ENCODE results near the gene AFF3. TPM values are rescaled to one million over a fixed set of nuclear protein-coding genes. Genes with fewer than 3 reads are reported as not detected.

AFF3 gene
- total and polyA plus RNA-seq, 2 of the 8 experiments (the other 6 are each of a cell fraction or from before 2014, with no cell fraction given) = 0.27 to 3.0 TPM

- DNase-seq (ENCODE audit: low read depth in 1 of 2, low spot score in 2 of 2) = peak in 1 of 2 experiments; percentile 28
- H4K91ac ChIP-seq (replicated peaks; ENCODE audit: insufficient read length, low read length) = no peak overlapping the region
- WGBS, 2 experiments (ENCODE audit: extremely low coverage in 1 of 2, insufficient coverage in 1 of 2, insufficient read length in 1 of 2, insufficient replicate concordance in 2 of 2, low coverage in 1 of 2, low lambda C conversion rate in 2 of 2, missing lambda C conversion rate in 1 of 2) = 89% methylated on average over 6 of the region's 6 CpGs; no CpG with 5 or more reads in 1 of the 2 experiments
- no peak overlapping the region for H4K8ac ChIP-seq (ENCODE audit: extremely low read depth, insufficient read depth, low read length)
- no peak overlapping the region for H3K4me3 ChIP-seq (ENCODE audit: extremely low read depth in 1 of 4, insufficient read depth in 2 of 4, low read depth in 3 of 4, low read length in 4 of 4)
- H3K9me3 ChIP-seq (ENCODE audit: insufficient read depth in 2 of 2, low read depth in 1 of 2, low read length in 1 of 2) = no peaks in the 10 kb centered on the region
- no peak overlapping the region for H2BK5ac ChIP-seq (ENCODE audit: low read depth, low read length)
- H3K23ac ChIP-seq (ENCODE audit: insufficient read length) = no peak overlapping the region
- no peak overlapping the region for H3K56ac ChIP-seq (replicated peaks; ENCODE audit: insufficient read length, low read depth, low read length)
- no peak overlapping the region for H3K9ac ChIP-seq (replicated peaks in 1 of 4; ENCODE audit: extremely low read depth in 1 of 4, low read depth in 3 of 4, low read length in 3 of 4)
- H2BK120ac ChIP-seq (replicated peaks; ENCODE audit: low read depth, low read length) = no peak overlapping the region
- H3K23me2 ChIP-seq (ENCODE audit: low read depth, low read length) = no peaks in the 10 kb centered on the region
- H3K4ac ChIP-seq (replicated peaks; ENCODE audit: insufficient read length, low read depth, low read length) = no peak overlapping the region
- no peaks in the 10 kb centered on the region for H3K79me1 ChIP-seq (ENCODE audit: low read depth, low read length)
- no peak overlapping the region for H2BK12ac ChIP-seq (ENCODE audit: low read depth, low read length)
- no peaks in the 10 kb centered on the region for H3K27me3 ChIP-seq (replicated peaks in 1 of 4; ENCODE audit: control insufficient read depth in 3 of 4, extremely low read depth in 1 of 4, insufficient read depth in 3 of 4, low read length in 3 of 4)
- H3K79me2 ChIP-seq (ENCODE audit: control insufficient read depth in 1 of 2, insufficient read depth in 2 of 2, low read length in 2 of 2) = no peaks in the 10 kb centered on the region
- no peaks in the 10 kb centered on the region for H3K36me3 ChIP-seq (ENCODE audit: control insufficient read depth in 2 of 4, insufficient read depth in 4 of 4, low read length in 3 of 4)
- H3K4me2 ChIP-seq (ENCODE audit: insufficient read depth in 1 of 2, low read depth in 2 of 2, low read length in 2 of 2) = no peak overlapping the region
- H3K18ac ChIP-seq (ENCODE audit: extremely low read depth, low read length) = no peak overlapping the region
- FAIRE-seq = no peak
- H3K4me1 ChIP-seq (replicated peaks in 1 of 4; ENCODE audit: control insufficient read depth in 3 of 4, insufficient read depth in 4 of 4, low read length in 3 of 4) = no peaks in the 10 kb centered on the region
- no peaks in the 10 kb centered on the region for H4K20me1 ChIP-seq (replicated peaks in 1 of 2; ENCODE audit: control insufficient read depth in 1 of 2, insufficient read depth in 2 of 2, low read length in 2 of 2)
- H3K27ac ChIP-seq (ENCODE audit: low read depth, low read length) = no peak overlapping the region
- H2BK15ac ChIP-seq (ENCODE audit: low read length) = no peak overlapping the region
- H2BK20ac ChIP-seq (ENCODE audit: low read length) = no peak overlapping the region
- H3K14ac ChIP-seq (ENCODE audit: insufficient read length) = no peak overlapping the region
- ChIA-PET POLR2A (ENCODE audit: partially characterized antibody) (no interaction called here), CTCF (ENCODE audit: partially characterized antibody) (interaction anchor here (1.1 to 1.2 kb wide), 2 partner anchors 11 to 32 kb away, joined by 3 read pairs; no protein-coding TSS in a partner anchor)
- no peak overlapping the region for H2AK5ac ChIP-seq (ENCODE audit: low read depth, low read length)
- TF ChIP-seq MAFK (IDR thresholded peaks at IDR 0.05; ENCODE audit: low read depth, low read length) (no peak), CTCF (IDR thresholded peaks at IDR 0.05; ENCODE audit: control extremely low read depth in 1 of 3, insufficient read depth in 1 of 3, low read depth in 1 of 3, low read length in 3 of 3) (no peak), PHF8 (conservative IDR thresholded peaks at IDR 0.05; ENCODE audit: low read depth, low read length) (no peak), CBX5 (IDR thresholded peaks at IDR 0.05; ENCODE audit: low read depth, low read length) (no peak)
- H2AFZ ChIP-seq (ENCODE audit: low read length) = no peak overlapping the region
- no peak overlapping the region for H4K5ac ChIP-seq (ENCODE audit: insufficient read length, low read depth, low read length)
Observed at GRCh38 chr2:99682275-99683060, 459.9 kb downstream of the AFF3 start.
